AG09309 (cell line): ENCODE results near the gene ZNF780A.

Experiments
- DNase-seq: peaks from one replicate; pipeline ENCODE4 v3.0.0-alpha.2; 2010; ENCODE audit warnings: low read depth
- H3K4me3 ChIP-seq: 2 replicates; pipeline ENCODE4 v1.5.1; 2011; ENCODE audit warnings: mild to moderate bottlenecking, low read depth, low read length, moderate library complexity; ENCODE audit not compliant: control insufficient read depth
- CTCF ChIP-seq: IDR thresholded peaks from 2 replicates; pipeline ENCODE4 v1.5.1; 2011; ENCODE audit warnings: mild to moderate bottlenecking, low read depth, low read length, inconsistent platforms; ENCODE audit not compliant: insufficient read depth, control insufficient read depth; ENCODE audit errors: missing control alignments

Gene ZNF780A

GRCh38 chr19:40088299-40089047 is 2.3 kb downstream of the ZNF780A start:
- no peak for DNase-seq
- TF ChIP-seq CTCF: no peak
- no peak overlapping the region for H3K4me3 ChIP-seq

GRCh38 chr19:40084948-40085347 is 5.8 kb downstream of the ZNF780A start:
- TF ChIP-seq CTCF: no peak
- no peak overlapping the region for H3K4me3 ChIP-seq
- no peak for DNase-seq

GRCh38 chr19:40081411-40081810 is 9.3 kb downstream of the ZNF780A start:
- no peak for TF ChIP-seq CTCF
- H3K4me3 ChIP-seq: no peak overlapping the region
- DNase-seq: no peak

- TF ChIP-seq CTCF: no peak
- H3K4me3 ChIP-seq: no peak overlapping the region
- no peak for DNase-seq
Observed at GRCh38 chr19:40080289-40080688, 10.5 kb downstream of the ZNF780A start.

GRCh38 chr19:40078377-40078776 is 12.4 kb downstream of the ZNF780A start:
- no peak for DNase-seq
- TF ChIP-seq CTCF: no peak
- H3K4me3 ChIP-seq: no peak overlapping the region

- no peak overlapping the region for H3K4me3 ChIP-seq
- no peak for DNase-seq
- TF ChIP-seq CTCF: no peak
Observed at GRCh38 chr19:40070058-40070457, 20.7 kb downstream of the ZNF780A start.
